ENCODE measurements around the gene SMIM38.
A peak's percentile ranks its signal among the peaks of the same experiment; 100 is the strongest.

The SMIM38 gene

DNA sequence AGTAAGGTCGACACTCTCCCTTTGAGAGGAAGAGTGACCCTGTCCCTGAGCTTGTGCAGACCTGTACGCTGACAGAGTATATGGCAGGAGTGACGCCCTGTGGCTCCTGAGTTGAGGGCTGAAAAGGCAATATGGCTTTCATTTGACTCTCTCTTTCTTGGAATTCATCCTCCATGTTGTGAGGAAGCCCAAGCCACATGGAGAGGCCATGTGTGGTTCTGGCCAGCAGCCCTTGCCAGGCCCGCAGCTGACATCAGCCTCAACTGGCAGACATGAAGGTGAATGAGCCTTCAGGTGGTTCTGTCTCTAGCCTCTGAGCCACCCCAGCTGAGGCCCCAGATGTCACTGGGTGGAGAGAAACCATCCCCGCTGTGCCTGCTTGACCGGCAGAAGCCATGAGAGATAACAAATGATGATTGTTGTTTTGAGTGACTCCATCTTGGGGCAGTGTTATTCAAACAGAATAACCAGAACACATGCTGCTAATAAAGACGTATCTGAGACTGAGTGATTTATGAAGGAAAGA lies 31.9 kb downstream of the SMIM38 start:
- DNase-seq: no peak

DNA sequence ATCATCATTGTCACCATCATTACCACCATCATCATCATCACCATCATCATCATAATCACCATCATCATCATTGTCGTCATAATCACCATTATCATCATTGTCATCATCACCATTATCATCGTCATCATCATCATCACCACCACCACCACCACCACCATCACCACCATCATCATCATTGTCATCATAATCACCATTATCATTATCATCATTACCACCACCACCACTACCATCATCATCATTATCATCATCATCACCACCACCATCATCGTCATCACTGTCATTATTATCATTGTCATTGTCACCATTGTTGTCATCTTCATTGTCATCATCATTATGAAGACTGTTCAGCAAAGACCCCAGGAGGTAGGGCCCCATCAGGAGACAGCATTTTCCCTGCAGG lies 33.3 kb downstream of the SMIM38 start:
- DNase-seq: no peak

DNA sequence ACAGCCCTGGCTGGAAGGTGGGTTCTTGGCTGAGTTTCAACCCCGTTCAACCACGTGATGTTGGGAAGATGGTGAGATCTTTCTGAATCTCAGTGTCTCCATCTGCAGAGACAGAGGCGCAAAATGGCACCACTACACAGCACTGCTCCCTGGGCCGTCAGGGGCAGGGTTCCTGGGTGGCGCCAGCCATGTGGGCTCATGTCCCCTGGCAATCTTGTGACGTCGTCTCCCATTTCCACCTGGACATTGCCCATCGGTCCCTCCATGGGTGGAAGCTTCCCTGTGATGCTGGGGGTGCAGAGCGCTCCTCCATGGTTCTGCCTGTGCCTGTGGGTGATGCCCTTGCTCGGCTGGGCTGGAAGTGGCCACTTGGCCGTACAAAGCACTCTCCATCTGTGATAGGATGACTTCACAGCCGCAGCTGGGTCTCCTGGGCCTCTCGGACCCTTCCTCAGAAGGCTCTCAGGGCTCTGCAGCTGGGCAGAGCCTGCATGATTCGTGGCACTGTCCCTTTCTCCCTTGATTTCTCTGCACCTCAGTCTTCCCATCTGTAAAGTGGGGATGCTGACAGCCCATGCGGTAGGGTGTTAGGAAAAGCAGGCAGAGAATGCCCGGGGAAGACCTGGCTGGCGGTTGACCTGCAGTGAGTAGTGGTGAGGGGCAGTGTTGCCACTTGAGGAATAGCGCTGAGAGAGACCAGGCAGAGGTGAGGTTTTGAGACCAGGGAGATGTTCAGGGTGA lies 35.2 kb downstream of the SMIM38 start:
- DNase-seq: no peak

DNA sequence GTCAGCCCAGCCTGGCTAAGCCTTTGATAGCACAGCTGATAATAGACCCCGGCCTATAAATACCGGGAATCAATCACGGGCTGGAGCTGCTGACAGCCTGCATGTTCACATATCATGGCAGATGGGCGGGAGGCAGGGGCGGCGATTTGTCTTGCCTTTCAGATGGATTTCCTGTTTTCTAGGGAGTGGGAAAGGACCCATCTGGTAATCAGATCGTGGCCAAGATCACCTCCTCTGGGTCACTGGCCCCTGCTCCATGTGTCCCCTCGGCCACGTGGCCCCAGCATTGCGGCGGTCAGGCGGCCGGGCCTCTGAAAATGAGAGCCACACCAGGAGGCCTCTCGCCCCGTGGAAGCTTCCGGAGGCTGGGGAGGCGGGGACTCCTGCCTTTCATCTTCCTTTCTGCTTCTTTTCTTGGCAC lies 36.6 kb downstream of the SMIM38 start:
- no peak for DNase-seq

DNA sequence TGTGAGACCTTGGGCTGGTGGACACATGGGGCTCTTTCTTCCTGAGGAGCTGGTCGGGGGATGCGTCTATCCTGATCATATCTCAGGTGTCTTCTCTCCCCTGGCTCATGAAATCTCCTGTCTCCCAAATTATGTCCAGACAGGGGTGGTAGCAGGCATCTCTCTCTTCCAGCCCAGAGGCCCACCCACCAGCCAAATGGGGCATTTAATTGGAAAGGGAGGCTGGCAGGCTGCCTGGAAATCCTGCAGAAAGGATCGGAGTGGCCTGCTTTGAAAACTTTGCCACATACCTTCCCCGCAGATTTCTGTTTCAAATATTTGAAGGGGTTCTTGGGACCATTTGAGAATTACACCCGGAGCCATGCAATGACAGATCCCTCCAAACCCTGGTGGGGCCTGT lies 37.4 kb downstream of the SMIM38 start:
- DNase-seq: no peak

DNA sequence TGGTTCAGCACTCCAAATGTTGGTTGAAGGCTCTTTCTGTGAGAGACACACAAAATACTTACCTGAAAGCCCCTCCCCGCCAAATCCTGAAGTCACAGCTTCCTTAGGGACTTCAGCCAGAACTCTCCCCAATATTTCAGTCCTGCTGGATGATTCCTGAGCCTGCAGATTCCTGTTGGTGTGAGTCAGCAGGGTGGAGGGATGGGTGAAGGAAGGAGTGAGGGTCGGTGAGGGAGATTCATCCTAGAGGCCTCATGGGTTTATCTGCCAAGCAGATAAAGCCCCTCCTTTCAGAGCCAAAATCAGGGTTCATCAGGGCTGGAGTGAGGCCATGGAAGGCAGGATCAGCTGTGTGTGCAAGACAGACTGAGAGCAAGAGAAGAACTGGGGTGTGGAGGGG lies 37.9 kb downstream of the SMIM38 start:
- peak; percentile 33 for DNase-seq

DNA sequence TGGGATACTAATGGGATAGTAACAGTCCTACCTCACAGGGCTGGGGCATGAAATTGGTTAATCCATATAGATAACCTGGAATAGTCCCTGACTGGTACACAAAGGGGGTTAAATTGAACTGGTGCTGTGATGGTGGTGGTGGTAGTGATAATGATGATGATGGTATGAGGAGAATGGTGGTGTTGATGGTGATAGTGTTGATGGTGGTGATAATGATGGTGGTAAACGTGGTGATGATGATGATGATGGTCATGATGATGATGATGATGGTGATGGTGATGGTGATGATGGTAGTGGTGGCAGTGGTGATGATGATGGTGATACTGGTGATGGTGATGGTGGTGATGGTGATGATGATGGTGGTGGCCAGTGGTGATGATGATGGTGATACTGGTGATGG lies 38.7 kb downstream of the SMIM38 start:
- DNase-seq: no peak

DNA sequence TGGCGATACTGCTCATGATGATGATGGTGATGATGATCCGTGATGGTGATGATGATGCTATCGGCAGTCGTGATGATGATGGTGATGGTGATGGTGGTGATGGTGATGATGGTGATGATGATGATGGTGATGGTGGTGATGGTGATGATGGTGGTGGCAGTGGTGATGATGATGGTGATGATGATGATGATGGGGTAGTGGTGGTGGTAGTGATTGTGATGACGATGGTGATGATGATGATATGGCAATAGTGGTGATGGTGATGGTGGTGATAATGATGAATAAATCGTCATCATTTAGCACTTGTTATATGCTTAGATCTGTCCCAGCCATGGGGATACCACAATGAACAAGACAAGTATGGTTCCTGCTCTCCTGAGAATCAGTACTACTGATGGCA lies 39.2 kb downstream of the SMIM38 start:
- DNase-seq: no peak

DNA sequence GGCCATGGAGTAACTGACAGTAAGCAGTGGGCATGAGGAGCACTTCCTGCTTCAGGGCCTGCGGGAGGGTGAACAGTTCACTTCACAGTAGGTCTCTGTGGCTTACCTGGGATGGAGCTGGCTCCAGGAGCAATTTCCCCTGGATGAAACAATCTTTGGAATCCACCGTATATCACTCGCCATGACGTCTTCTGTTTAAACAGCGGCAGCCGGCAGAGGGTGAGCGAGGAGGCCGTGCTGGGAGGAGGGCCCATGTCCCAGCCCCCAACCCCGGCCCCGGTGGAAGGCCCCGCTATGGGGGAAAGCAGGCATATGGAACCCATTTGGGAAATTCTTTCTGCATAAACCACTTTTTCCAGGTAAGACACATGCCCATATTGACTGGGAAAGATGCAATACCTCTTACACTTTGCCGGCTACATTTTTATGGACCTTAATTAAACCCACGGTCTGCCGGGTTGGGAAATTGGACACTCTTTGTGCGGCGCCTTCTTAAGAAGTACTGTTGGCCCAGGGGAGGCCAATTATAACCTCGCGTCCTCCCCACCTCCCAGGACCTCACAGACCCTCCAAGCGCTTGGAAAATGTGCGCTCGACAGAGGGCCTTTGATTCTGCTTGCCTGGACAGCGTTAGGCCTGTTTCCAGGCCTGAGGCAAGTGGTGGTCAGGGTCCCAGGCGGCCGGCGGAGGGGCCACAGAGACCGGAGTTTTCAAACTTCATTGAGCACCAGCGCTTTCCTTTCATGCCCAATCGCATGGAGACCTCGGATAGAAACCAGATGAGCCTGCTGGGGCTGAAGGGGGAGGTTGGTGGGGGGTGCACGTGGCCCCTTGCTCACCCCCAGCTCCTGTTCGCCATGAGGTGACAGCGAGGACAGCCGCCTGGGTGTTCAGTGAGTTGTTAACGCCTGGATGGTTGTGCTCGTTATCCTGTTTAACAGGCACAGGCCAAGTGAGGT lies 40.4 kb downstream of the SMIM38 start:
- no peak for DNase-seq

DNA sequence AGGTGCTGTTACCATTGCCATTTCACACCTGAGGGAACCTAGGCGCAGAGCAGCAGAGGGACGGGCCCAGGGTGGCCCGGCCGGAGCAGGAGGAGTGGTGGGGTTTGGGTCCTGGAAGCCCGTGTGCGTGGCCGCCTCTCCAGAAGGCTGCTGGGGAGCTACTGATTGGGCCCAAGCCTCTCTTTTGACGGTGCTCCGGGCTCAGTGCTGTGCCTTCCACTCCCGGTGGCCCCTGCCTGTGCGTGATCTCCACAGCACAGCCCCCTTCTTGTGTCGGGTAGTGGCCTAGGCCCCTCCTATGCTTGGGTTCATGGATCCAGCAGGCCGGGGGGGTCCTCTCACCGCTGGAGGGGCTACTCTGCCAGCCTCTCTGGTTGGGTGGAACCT lies 41.0 kb downstream of the SMIM38 start:
- no peak for DNase-seq

DNA sequence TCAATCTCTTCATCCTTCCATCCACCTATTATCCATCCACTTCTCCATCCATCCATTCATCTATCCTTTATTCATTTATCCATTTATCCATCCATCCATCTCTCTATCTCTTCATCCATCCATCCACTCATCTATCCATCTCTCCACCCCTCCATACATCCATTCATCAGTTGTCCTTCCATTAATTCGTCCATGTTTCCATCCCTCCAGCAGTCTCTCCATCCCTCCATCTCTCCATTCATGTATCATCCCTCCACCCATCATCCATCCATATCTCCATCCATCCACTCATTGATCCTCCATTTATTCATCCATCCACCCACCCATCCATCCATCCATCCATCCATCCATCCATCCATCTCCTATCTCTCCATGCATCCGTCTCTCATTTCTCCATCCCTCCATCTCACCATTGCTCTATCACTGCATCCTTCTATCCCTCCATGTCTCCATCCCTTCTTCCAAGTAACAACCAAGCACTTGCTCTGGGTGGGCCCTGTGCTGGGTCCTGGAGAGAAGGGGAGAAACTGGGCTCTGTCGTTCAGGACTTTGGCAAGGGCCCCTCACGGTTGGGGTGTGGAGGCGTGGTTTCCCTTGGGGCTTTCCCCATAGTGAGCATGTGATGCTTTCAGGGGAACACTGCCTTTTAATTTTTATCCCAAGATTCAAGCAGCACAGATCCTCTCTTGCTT lies 43.3 kb downstream of the SMIM38 start:
- no peak for DNase-seq

DNA sequence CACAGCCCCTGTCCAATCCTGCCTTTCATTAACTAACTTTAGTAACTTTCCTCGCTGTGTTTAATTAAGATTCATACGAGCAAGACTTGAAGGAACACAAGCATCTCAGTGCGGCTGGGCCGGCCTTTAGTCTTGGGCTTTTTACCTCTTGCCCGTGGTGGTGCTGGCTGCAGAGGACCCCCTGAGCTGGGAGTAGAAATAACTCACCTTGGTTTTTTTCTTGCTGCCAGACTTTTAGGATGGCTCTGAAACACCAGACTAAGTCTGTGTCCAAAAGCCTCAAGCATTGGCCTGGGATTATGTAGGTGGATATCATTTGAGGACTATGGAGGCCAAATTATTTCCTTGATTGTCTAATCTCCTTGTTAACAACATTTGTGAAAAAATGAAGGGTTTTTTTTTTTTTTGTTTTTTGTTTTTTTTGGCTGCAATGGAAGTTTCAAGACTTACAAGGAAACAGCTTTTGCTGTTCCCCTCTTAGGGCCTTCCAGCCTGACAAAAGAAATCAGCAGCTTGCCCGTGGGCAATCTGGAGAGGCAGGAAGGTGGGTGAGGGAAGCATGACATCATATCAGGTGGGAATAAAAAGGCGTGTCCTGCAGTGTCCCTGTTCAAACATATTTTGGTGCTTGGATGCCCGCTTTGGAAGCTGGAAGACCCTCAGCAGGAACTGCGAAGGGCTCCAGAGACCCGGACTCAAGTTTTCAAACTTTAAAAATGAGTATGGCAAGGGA lies 44.0 kb downstream of the SMIM38 start:
- DNase-seq: no peak

DNA sequence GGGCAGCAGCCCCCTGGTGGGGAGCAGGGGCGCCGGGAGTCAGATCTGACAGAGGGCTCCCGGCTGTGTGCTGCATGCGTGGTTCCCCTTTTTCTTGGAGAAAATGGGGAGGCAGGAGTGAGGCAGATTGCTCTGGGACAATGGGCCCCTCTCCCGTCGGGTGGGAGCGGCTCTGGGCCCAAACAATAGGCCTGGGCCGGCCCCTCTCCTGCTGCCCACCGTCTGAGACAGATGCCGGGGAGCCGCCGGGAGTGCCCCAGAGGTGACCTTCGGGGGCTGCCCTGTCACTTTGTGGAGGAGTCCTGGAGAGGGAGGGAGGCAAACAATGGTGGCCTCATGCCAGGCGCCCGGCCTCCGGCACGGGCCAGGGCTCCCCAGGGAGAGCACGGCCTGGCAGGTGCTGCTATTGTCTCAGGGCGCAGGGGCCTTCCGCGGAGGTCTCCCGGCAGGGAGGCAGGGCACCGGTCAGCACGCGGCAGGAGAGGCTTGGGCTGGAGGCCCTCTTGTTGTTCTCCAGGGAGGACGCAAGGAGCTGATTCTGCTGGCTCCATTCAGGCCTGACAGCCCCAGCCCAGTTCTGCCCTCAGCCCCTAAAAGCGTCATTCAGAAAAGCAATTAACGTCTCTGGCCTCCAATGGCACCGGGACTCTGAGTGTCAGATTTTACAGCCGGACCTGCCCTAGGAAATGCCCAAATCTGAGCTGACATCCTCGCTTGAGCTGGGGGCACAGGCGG lies 44.8 kb downstream of the SMIM38 start:
- no peak for DNase-seq

DNA sequence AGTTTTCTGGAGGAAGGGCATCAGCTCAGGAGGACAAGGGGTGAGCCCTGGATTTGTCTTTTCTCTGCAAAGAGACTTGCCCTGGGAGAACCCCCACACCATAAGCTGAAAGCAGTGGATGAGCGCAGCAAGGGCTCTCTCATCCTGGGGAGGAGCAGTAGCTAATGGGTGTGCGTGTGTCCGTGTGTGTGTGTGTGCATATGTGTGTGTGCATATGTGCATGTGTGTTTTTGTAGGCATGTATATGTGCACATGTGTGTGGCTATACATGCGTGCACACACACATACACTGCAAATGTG lies 45.3 kb downstream of the SMIM38 start:
- no peak for DNase-seq

DNA sequence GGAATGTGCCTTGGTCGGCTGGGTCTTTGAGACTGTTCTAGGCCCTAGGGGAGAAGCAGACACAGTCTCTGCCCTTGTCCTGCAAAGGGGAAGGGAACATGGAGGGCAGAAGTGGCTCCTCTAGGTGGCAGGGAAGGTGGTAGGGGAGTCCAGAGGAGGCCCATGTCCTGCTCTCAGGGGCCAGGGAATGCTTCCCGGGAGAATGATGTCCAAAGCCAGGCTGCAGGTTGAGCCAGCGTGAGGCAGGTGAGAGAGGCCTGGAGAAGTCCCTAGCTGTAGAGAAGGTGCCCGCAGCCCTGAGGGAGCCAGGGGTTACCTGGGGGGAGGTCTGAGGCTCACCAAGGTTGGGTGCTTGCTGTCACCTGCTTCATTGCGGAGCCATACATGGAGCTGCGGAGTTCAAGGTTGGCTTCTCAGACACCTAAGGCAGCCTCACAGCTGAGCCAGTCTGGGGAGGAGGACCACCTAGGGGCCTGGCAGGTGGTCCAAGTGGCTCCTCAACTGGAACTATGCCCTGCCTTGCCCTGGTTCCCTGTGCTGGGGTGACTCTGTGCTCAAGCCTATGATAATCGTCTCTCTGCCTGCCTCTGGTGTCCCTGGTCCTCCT lies 46.1 kb downstream of the SMIM38 start:
- DNase-seq: no peak

DNA sequence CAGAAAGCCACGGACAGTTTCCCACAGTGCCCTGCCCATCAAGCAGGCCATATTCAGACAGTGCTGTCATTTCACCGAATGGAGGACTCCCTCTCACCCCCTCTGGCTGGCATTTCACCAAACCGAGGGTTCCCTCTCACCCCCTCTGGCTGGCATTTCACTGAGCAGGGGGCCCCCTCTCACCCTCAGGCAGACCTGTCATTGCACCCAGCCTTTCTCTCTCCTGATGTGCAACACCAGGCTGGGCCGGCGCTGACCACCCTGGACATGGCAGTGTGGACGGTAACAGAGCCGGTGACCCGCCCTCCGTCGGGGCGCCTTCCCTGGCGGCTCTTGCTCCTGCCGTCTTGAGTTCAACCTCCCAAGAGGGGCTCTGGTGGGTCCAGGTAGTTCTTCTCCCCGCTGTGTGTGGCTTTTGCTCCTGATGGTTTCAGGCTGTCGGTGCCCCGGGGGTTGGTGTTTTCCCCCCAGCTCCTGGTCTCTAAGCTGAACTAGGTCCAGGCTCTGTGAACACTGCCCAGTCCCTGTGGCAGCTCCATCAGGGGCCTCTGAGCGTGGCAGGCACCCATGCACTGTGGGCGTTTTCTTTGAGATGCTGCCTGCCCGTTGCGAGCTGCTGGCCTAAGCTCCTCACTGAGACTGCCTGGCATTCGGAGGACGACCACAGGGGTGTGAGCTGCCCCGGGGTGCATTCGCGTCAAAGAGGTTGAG lies 46.9 kb downstream of the SMIM38 start:
- no peak for DNase-seq

DNA sequence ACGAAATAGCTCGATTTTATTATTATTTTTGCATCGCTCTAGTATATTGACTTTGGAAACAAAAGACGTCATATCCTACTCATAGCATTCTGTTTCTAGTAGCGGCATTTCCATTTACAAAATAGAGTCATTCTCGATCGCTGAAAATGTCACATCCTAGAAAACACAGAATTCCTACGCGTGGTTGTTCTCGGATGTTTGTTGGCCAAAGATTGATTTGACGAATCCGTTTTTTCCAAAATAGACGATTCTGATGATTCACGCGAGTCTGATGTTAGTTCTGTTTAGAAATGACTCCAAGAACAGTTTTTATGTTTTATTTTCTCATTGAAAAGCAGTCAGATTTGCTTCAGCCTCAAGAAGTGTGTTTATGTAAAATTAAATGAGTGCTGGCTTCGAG lies 47.6 kb downstream of the SMIM38 start:
- DNase-seq: no peak

DNA sequence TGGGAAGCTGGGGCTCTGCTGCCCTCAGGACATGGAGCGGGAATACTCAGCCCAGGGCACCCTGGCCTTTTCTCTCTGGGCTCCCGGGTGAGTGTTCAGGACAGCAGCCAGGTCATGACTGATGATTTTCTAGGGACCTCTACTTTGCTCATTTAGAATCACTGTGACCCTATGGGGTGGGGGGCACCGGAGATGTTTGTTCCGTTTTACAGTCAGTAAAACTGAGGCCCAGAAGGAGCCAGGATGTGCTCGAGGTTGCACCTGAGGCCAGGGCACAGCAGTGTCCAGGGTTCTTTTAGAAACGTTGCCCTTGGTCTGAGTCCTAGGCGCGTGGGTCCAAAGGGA lies 48.1 kb downstream of the SMIM38 start:
- no peak for DNase-seq

DNA sequence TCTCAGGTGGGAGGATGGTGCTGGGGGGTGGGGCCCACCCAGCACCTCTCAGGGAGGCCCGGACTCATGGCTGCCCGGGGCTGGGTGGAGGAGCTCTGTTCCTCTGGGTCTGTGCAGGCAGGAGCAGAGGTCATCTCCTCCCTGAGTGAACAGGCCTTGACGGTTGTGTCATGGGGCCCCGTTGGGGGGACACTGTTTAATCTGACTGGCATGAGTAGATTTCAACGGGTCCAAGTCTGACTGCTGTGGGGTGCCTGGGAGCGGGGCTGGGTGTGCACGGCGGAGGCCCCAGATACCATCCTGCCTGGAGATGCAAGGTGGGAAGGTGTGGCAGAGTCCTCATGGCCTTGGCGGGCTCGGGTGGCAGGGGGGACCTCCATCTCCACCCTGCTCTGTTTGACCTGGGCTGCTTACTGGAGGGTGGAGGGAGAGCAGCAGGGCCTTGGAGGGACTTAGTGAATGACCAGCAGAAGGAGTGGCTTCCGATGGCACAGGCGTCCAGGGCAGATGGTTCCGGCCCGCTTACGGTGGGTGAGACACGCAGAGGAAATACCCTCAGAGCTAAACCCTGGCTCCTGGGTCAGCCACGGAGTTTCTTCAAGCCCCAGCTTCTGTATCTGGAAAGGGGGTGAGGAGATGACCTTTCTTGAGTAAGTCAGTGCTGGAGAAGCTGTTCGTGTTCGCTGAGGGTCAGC lies 48.7 kb downstream of the SMIM38 start:
- no peak for DNase-seq

All from fibroblast of skin of back (primary cell).